HG03342 (cell line): ENCODE data around the gene MGLL.

Source experiments
- ATAC-seq: cut with Tn5 transposase; IDR thresholded peaks from one replicate; pipeline ENCODE4 v1.9.1; 2021; ENCODE audit warnings: mild to moderate bottlenecking, moderate library complexity; ENCODE audit not compliant: unreplicated experiment

Gene MGLL

GRCh38 chr3:127822041-127822681 is at the start of gene MGLL:
MGLL (minus strand) TSS chr3:127822515; CDS start chr3:127822318, 197 bp downstream.
- no peak for ATAC-seq

- ATAC-seq = no peak
Observed at GRCh38 chr3:127870156-127870555, 47.8 kb upstream of the MGLL start.

- no peak for ATAC-seq
Observed at GRCh38 chr3:127867986-127868385, 45.7 kb upstream of the MGLL start.

- no peak for ATAC-seq
Observed at GRCh38 chr3:127867412-127867811, 45.1 kb upstream of the MGLL start.

- ATAC-seq = no peak
Observed at GRCh38 chr3:127865941-127866340, 43.6 kb upstream of the MGLL start.

- no peak for ATAC-seq
Observed at GRCh38 chr3:127860211-127860696, 37.9 kb upstream of the MGLL start.

GRCh38 chr3:127859730-127860129 is 37.4 kb upstream of the MGLL start:
- no peak for ATAC-seq

GRCh38 chr3:127858937-127859336 is 36.6 kb upstream of the MGLL start:
- ATAC-seq = no peak

- no peak for ATAC-seq
Observed at GRCh38 chr3:127858521-127858920, 36.2 kb upstream of the MGLL start.

- no peak for ATAC-seq
Observed at GRCh38 chr3:127857333-127857732, 35.0 kb upstream of the MGLL start.

- no peak for ATAC-seq
Observed at GRCh38 chr3:127856801-127857200, 34.5 kb upstream of the MGLL start.

- no peak for ATAC-seq
Observed at GRCh38 chr3:127855246-127855645, 32.9 kb upstream of the MGLL start.

- ATAC-seq = no peak
Observed at GRCh38 chr3:127853681-127854080, 31.4 kb upstream of the MGLL start.

- no peak for ATAC-seq
Observed at GRCh38 chr3:127851899-127852298, 29.6 kb upstream of the MGLL start.

GRCh38 chr3:127849368-127849767 is 27.1 kb upstream of the MGLL start:
- ATAC-seq = no peak

- no peak for ATAC-seq
Observed at GRCh38 chr3:127848131-127849129, 26.1 kb upstream of the MGLL start.

GRCh38 chr3:127847236-127847720 is 25.0 kb upstream of the MGLL start:
- no peak for ATAC-seq

GRCh38 chr3:127846576-127846975 is 24.3 kb upstream of the MGLL start:
- ATAC-seq = no peak

- no peak for ATAC-seq
Observed at GRCh38 chr3:127844326-127844942, 22.1 kb upstream of the MGLL start.

- ATAC-seq = no peak
Observed at GRCh38 chr3:127840671-127841070, 18.4 kb upstream of the MGLL start.

- ATAC-seq = no peak
Observed at GRCh38 chr3:127839099-127839498, 16.8 kb upstream of the MGLL start.
